ENCODE results near the gene FAM50B. TPM values are rescaled to one million over a fixed set of nuclear protein-coding genes. Genes with fewer than 3 reads are reported as not detected.
"Not testable (repeated sequence)": the region's sequence is repeated elsewhere in the genome, so short reads cannot be mapped to it uniquely, and the experiment has no call there.

The FAM50B gene
- total RNA-seq, 1 experiment from 2014 or later: 4.0 TPM

DNA sequence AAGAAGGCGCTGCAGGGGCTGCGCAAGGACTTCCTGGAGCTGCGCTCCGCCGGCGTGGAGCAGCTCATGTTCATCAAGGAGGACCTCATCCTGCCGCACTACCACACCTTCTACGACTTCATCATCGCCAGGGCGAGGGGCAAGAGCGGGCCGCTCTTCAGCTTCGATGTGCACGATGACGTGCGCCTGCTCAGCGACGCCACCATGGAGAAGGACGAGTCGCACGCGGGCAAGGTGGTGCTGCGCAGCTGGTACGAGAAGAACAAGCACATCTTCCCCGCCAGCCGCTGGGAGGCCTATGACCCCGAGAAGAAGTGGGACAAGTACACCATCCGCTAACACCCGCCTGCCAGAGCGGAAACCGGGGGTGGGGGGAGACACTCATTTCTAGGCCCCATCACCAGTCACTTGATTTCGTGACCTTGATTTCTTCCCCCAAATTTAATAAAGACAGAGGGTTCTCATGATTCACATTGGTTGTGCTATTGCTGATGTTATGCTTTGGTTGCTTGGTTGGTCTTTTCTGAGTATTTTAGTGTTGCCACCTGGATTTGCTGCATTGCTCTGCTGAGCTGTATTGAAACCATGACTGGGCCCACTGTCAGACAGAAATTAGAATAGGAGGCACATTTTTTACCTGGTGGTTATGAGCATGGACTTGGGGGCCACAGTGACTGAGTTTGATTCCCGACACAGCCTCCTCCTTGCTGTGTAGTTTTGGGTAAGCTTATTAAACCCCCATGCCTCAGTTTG, 1.5 kb downstream of the FAM50B start:
- Histone ChIP-seq H3K36me3 (replicated peaks; ENCODE audit: control insufficient read depth, insufficient read depth, low read length) (no peaks in the 10 kb centered on the region), H3K4me3 (ENCODE audit: insufficient read depth, low read depth, low read length) (no peak overlapping the region), H3K27me3 (ENCODE audit: control insufficient read depth, insufficient read depth, low read length) (peaks cover 11% of the 10 kb centered on the region; the same call in 1 of the 2 replicates)
- DNase-seq: peak; percentile 22

DNA sequence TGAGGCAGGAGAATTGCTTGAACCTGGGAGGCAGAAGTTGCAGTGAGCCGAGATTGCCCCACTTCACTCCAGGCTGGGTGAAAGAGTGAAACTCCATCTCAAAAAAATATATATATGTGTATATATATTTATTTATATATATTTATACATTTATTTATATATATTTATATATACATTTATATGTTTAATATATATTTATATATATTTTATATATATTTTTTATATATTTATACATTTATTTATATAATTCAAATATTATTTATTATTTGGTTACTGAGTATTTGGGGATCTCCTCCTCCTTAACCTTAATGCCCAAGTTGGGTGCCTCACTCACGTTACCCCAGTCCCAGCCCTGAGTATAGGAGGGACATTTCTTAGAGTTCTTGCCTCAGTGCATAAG, 2.7 kb downstream of the FAM50B start:
- Histone ChIP-seq H3K4me3 (ENCODE audit: insufficient read depth, low read depth, low read length) (no peak overlapping the region), H3K27me3 (ENCODE audit: control insufficient read depth, insufficient read depth, low read length) (peaks cover 11% of the 10 kb centered on the region; the same call in 1 of the 2 replicates), H3K36me3 (replicated peaks; ENCODE audit: control insufficient read depth, insufficient read depth, low read length) (no peaks in the 10 kb centered on the region)
- DNase-seq: no peak

DNA sequence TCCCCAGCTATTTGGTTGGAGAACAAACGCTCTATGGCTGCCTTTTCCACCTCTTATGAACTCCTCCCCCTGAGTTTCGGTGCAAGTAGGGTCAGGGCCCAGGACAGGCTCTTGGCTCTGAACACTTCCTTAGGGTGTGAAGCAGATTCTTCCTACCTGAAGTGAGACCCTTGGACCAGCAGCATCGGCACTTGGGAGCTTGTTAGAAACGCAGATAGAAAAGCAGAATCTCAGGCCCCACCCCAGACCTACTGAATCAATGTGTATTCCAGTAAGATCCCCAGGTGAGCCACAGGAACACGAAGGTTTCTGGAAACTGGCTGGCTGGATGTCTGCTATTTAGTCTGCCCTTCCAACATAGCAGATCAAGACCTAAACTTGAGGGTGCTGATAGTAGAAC, 3.2 kb downstream of the FAM50B start:
- DNase-seq: no peak
- no peak overlapping the region for H3K4me3 ChIP-seq (ENCODE audit: insufficient read depth, low read depth, low read length)
- peaks cover 11% of the 10 kb centered on the region; the same call in 1 of the 2 replicates for H3K27me3 ChIP-seq (ENCODE audit: control insufficient read depth, insufficient read depth, low read length)
- no peaks in the 10 kb centered on the region for H3K36me3 ChIP-seq (replicated peaks; ENCODE audit: control insufficient read depth, insufficient read depth, low read length)

DNA sequence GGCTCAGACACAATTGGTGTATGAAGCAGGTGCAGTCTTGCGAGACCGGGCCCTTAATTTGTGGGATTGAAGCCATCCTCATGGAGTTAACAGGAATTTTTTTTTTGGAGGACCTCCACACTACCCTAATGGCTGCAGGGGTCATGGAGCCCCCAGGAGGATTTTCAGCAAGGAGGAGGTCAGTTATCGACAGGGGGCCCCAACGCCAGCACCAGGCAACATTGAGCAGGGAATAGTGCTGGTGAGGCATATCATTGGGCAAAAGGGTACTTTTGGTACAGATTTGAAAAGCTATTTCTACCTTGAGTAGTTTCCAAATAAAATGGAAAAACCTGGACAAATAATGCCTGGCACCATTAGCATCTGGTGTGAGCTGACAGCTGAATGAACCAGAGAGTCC, 6.7 kb downstream of the FAM50B start:
- no peak for DNase-seq
- no peak overlapping the region for H3K4me3 ChIP-seq (ENCODE audit: insufficient read depth, low read depth, low read length)
- H3K27me3 ChIP-seq (ENCODE audit: control insufficient read depth, insufficient read depth, low read length): no peaks in the 10 kb centered on the region
- no peaks in the 10 kb centered on the region for H3K36me3 ChIP-seq (replicated peaks; ENCODE audit: control insufficient read depth, insufficient read depth, low read length)

DNA sequence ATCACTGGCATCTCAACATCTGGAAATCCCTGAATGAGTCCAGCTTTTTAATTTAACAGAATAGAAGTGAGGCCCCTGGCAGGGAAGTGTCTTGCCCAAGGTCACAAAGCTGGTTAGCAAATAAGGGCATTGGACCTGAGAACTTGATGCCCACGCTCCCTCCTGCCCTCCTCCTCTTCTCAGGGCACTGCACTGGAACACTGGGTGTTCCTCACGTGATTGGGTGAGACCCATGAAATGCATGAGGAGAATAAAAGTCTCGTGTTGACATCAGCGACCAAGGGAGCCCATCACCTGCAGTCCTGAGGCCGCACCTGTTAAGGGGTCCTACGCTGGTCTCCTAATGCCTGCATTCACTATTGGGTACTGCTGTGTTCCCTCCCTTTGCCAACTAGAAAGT, 7.4 kb downstream of the FAM50B start:
- no peak overlapping the region for H3K4me3 ChIP-seq (ENCODE audit: insufficient read depth, low read depth, low read length)
- no peaks in the 10 kb centered on the region for H3K36me3 ChIP-seq (replicated peaks; ENCODE audit: control insufficient read depth, insufficient read depth, low read length)
- no peaks in the 10 kb centered on the region for H3K27me3 ChIP-seq (ENCODE audit: control insufficient read depth, insufficient read depth, low read length)
- DNase-seq: no peak

DNA sequence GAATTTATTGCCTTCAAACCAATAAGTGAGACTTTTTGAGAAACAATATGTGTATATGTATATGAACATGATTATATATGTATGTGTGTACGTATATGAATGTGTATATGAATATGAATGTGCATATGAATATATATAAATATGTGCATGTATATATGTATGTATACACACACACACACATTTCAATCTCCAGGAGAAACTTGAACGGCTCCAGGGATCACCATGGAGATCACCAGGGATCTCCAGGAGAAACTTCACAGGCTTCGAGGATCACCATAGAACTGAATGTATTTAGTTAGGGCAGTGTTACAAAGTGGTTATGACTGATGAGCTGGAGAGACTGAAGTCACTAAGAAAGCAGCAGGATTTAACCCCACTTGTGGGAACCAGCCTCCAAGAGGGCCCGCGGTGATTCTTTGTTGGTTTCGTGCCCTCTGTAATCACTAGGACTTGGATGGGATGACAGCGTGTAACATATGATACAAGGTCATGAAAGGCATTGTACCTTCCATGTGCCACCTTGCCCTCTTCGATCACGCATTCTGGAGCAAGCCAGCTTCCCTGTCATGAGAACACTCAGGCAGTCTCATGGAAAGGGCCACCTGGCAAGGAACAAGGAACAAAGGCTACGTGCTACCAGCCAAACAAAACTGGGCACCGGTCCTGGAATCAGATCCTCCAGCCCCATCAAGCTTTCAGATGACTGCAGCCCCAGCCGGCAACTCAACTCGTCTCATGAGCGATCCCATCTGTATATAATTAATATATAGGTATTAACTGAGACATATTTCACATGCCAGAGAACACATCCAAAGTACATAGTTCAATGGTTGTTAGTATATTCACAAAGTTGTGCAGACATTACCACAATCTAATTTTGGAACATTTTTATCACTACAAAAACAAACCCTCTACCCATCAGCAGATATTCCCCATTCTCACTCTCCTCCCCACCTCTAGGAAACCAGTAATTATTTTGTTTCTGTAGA, 8.6 kb downstream of the FAM50B start:
- Histone ChIP-seq H3K27me3 (ENCODE audit: control insufficient read depth, insufficient read depth, low read length) (no peaks in the 10 kb centered on the region; the same call in 1 of the 2 replicates), H3K4me3 (ENCODE audit: insufficient read depth, low read depth, low read length) (no peak overlapping the region), H3K36me3 (replicated peaks; ENCODE audit: control insufficient read depth, insufficient read depth, low read length) (no peaks in the 10 kb centered on the region)
- no peak for DNase-seq

DNA sequence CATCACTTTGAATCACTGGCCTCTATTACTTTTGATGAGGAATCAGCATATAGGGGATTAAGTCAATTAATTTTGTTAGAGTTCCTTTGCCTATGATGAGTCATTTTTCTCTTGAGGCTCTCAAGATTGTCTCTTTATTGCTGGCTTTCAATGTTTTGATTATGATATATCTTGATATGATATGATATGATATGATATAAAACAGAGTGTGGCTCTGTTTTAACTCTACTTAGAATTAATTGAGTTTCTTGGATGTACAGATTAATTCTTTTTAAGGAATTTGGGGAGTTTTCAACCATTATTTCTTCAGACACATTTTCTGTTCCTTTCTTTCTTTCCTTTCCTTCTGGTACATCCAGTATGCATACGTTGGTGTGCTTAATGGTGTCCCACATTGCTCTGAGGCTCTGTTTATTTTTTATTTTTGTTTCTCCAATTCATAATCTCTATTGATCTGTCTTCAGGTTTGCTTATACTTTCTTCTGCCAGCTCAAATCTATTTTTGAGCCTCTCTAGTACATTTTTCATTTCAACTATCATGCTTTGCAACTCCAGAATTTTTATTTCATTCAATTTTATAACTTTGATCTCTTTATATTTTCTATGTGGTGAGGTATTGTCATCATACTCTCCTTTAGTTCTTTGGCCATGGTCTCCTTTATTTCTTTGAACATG, 10.8 kb downstream of the FAM50B start:
- H3K27me3 ChIP-seq (ENCODE audit: control insufficient read depth, insufficient read depth, low read length): no peaks in the 10 kb centered on the region; the same call in 1 of the 2 replicates
- no peaks in the 10 kb centered on the region for H3K36me3 ChIP-seq (replicated peaks; ENCODE audit: control insufficient read depth, insufficient read depth, low read length)
- H3K4me3 ChIP-seq (ENCODE audit: insufficient read depth, low read depth, low read length): no peak overlapping the region
- no peak for DNase-seq

DNA sequence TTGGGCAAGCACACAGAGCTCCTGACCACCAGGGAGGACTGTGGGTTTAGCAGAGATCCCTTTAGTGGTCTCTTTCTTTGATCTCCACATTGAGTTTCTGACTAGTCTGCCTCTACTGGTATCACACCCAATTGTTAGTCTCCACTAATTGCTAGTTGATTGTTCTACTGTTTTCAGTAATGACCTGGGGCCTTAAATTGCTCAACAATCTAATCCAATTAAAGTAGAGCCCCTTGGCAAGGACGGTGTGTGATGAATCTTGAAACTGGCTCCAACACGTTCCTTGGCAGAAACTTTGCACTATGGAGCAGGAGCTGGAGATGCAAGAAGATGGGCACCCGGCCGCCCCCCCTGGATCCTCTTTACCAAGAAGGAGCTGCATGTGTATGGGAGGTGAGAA, 12.3 kb downstream of the FAM50B start:
- no peak for DNase-seq
- H3K4me3 ChIP-seq (ENCODE audit: insufficient read depth, low read depth, low read length): no peak overlapping the region
- no peaks in the 10 kb centered on the region for H3K36me3 ChIP-seq (replicated peaks; ENCODE audit: control insufficient read depth, insufficient read depth, low read length)
- no peaks in the 10 kb centered on the region; the same call in 1 of the 2 replicates for H3K27me3 ChIP-seq (ENCODE audit: control insufficient read depth, insufficient read depth, low read length)

DNA sequence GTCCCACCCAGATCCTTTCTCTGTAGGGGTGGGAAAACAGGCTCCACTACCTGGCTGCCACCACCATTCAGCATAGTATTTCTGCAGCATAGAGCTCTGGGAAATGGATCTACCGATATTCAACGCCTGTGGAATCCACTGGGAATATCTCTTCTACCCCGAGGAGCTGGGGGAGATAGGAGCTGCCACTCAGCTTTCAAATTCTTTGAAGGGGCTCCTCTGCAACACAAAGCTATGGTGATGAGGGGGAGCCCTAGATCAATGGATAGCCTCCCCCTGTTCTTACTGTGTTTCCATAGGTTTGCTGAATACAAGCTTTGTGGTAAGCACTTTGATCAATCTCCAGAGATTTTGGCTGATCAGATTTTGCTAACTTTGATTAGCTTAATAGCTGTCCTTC, 12.9 kb downstream of the FAM50B start:
- peak; percentile 52 for DNase-seq
- H3K36me3 ChIP-seq (replicated peaks; ENCODE audit: control insufficient read depth, insufficient read depth, low read length): no peaks in the 10 kb centered on the region
- no peaks in the 10 kb centered on the region; the same call in 1 of the 2 replicates for H3K27me3 ChIP-seq (ENCODE audit: control insufficient read depth, insufficient read depth, low read length)
- no peak overlapping the region for H3K4me3 ChIP-seq (ENCODE audit: insufficient read depth, low read depth, low read length)

DNA sequence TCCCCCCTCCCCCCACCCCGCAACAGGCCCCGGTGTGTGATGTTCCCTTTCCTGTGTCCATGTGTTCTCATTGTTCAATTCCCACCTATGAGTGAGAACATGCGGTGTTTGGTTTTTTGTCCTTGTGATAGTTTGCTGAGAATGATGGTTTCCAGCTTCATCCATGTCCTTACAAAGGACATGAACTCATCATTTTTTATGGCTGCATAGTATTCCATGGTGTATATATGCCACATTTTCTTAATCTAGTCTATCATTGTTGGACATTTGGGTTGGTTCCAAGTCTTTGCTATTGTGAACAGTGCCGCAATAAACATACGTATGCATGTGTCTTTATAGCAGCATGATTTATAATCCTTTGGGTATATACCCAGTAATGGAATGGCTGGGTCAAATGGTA, 14.1 kb downstream of the FAM50B start:
- DNase-seq; H3K27me3 ChIP-seq (ENCODE audit: control insufficient read depth, insufficient read depth, low read length); H3K4me3 ChIP-seq (ENCODE audit: insufficient read depth, low read depth, low read length); H3K36me3 ChIP-seq (replicated peaks; ENCODE audit: control insufficient read depth, insufficient read depth, low read length): not testable (repeated sequence)

DNA sequence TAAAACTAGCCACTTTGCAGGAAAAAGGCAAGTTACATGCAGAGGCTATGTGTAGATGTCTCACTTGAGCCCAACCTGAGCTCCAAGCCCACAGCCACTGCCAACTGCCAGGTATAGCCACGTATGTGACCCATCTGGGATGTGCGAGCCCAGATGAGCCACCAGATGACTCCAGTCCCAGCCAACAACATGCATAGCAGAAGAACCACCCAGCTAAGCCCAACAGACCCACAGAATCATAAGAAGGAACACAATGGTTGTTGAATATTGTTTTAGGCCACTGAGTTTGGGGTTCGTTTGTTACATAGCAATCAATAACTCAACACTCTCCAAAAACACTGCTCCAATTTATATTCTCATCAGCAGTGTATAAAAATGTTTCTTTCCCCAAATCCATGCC, 16.3 kb downstream of the FAM50B start:
- no peak for DNase-seq
- no peaks in the 10 kb centered on the region; the same call in 1 of the 2 replicates for H3K27me3 ChIP-seq (ENCODE audit: control insufficient read depth, insufficient read depth, low read length)
- H3K36me3 ChIP-seq (replicated peaks; ENCODE audit: control insufficient read depth, insufficient read depth, low read length): no peaks in the 10 kb centered on the region
- no peak overlapping the region for H3K4me3 ChIP-seq (ENCODE audit: insufficient read depth, low read depth, low read length)

DNA sequence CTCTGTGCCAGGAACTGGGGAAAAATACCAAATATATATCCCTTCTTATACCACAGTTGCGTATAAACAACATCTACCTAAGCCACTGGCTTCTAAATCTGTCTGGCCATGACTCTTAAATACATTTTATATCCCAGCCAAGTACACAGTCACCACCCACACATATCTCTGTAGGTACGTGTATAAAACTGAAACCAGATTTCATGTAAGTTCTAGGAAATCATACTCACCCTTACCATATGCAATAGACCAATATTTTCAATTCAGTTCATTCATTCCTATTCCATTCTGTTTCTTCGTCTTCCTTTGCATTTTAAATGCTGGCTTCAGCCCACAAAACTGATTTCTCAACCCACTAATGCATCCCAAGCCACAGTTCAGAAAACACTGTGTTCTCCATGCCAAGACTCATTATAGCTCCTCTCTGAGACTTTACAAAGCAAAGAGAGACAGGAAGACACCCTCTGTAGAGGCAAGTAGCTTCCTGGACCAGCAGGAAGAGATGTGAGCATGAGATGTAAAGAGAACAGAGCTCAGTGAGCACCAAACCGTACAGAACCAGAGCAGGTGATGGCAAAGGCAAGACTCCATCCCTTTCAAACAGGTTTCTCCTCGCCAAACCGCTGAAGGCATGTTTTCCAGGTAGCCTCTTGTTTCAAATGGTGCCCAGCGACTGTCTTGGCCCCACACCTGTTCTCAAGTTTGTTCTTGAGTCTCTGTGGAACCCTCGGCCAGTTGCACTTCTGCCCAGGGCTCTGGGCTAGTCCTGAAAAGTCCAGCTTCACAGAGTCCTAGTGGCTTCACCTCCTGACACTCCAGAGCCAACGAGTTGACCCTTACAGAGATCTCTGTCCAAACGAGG, 18.7 kb downstream of the FAM50B start:
- Histone ChIP-seq H3K36me3 (replicated peaks; ENCODE audit: control insufficient read depth, insufficient read depth, low read length) (no peaks in the 10 kb centered on the region), H3K4me3 (ENCODE audit: insufficient read depth, low read depth, low read length) (no peak overlapping the region), H3K27me3 (ENCODE audit: control insufficient read depth, insufficient read depth, low read length) (no peaks in the 10 kb centered on the region; the same call in 1 of the 2 replicates)
- no peak for DNase-seq

DNA sequence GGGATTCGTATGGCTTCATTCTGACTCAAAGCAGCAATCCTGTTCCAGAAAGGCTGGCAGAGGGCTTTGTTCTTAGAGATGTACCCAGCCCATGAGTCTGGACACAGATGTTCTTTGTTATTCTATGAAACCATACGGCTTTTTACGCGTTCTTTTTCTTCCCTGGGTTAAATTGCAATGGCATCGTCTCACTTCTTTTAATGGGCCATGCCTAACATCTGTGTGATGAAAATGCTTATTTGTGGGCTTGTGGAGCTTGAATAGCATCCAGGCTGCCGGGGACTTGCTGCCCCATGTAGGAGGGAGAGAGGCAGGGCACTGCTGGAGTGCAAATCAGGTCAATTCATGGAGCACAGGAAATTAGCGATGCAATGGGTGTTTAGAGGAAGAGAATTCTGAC, 19.4 kb downstream of the FAM50B start:
- H3K36me3 ChIP-seq (replicated peaks; ENCODE audit: control insufficient read depth, insufficient read depth, low read length): no peaks in the 10 kb centered on the region
- H3K27me3 ChIP-seq (ENCODE audit: control insufficient read depth, insufficient read depth, low read length): no peaks in the 10 kb centered on the region; the same call in 1 of the 2 replicates
- no peak for DNase-seq
- no peak overlapping the region for H3K4me3 ChIP-seq (ENCODE audit: insufficient read depth, low read depth, low read length)

DNA sequence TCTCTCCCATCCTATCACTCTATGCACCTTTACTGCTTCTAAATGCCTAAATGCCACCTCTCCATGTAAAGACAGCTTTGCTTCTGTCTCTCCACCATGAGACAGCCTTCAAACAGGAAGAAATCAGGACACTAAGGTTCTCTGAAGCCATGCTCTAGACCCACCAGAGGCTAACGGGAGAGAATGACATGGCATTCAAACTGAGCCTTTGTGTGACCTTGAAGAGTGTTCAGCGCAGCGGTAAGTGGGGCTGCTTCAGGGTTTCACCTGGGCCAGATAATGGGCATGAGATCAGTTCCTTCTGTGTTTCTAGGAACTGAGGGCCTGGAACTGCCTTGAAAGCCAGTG, 20.1 kb downstream of the FAM50B start:
- Histone ChIP-seq H3K36me3 (replicated peaks; ENCODE audit: control insufficient read depth, insufficient read depth, low read length) (no peaks in the 10 kb centered on the region), H3K27me3 (ENCODE audit: control insufficient read depth, insufficient read depth, low read length) (no peaks in the 10 kb centered on the region; the same call in 1 of the 2 replicates), H3K4me3 (ENCODE audit: insufficient read depth, low read depth, low read length) (no peak overlapping the region)
- no peak for DNase-seq
